ENCODE data around the gene DSCAML1. TPM values are rescaled to one million over a fixed set of nuclear protein-coding genes. Genes with fewer than 3 reads are reported as not detected.
A peak's percentile ranks its signal among the peaks of the same experiment; 100 is the strongest.

DSCAML1 gene
- total and polyA plus RNA-seq, 9 of the 15 experiments (the other 6 are each of a cell fraction or from before 2014, with no cell fraction given) = not detected

GRCh38 chr11:117842131-117842941 lies 45.3 kb upstream of the DSCAML1 start (continued):
- TF ChIP-seq MGA (IDR thresholded peaks at IDR 0.05) (peak; percentile 82), POLR2A (conservative IDR thresholded peaks at IDR 0.05) (no peak), SMARCE1 (IDR thresholded peaks at IDR 0.05) (no peak), SNAPC5 (CRISPR knock-in tag; IDR thresholded peaks at IDR 0.05) (no peak), KAT8 (IDR thresholded peaks at IDR 0.05; ENCODE audit: low read depth) (no peak), L3MBTL2 (IDR thresholded peaks at IDR 0.05) (peak; percentile 63; the same call in 1 of the 2 replicates), ZHX1 (conservative IDR thresholded peaks at IDR 0.05; ENCODE audit: low read length) (no peak), NFXL1 (CRISPR knock-in tag; IDR thresholded peaks at IDR 0.05) (no peak), ZKSCAN3 (CRISPR knock-in tag; IDR thresholded peaks at IDR 0.05) (no peak), POLR2G (IDR thresholded peaks at IDR 0.05; ENCODE audit: low read depth, low read length) (no peak), GABPA (tag; conservative IDR thresholded peaks at IDR 0.05; ENCODE audit: low read depth) (no peak), ATF3 (IDR thresholded peaks at IDR 0.05) (peak; percentile 84), ATF3 (CRISPR knock-in tag; conservative IDR thresholded peaks at IDR 0.05) (no peak), CSDE1 (IDR thresholded peaks at IDR 0.05) (no peak)

All from K562 (cell line).